Esophagus squamous epithelium (tissue), 4 donors: ENCODE data around the gene MON1B.

ENCODE experiments used
- POLR2A ChIP-seq, 4 donors: fragments of 450-650 bp; IDR thresholded peaks; one replicate each; pipeline ENCODE4 v1.6.1; 2017; ENCODE audit warnings: antibody characterized with exemption in 4 of 4, mild to moderate bottlenecking in 4 of 4, moderate library complexity in 3 of 4
- TF ChIP-seq, protein P1 (sequence below), 6 experiments: fragments of 450-650 bp in 4 of 6; fragments of 200-600 bp in 2 of 6; sonication (generic) in 2 of 6; IDR thresholded peaks; one replicate each; pipeline ENCODE4 v1.5.1; 2016 to 2019; ENCODE audit warnings: antibody characterized with exemption in 6 of 6, mild to moderate bottlenecking in 4 of 6, moderate library complexity in 4 of 6

DNA sequence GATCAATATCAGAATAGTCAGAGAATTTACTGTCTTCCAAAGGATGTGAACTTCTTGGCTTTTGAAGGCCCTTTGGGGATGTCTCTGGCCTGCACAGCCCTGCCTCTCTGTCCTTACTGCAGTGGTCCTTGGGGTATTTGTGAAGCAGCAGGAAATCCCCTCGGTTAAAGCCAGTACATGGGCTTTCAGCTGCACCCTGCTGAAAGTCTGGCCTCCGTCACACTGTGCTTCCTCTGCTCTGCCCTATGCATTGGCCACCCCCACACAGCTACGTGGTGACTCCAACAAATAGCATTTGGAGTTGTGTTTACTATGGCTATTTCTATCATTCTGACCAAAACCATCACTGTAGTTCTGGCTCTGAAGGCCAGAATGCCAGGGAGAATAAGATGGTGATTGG lies 29.4 kb downstream of the MON1B start:
- TF ChIP-seq, protein P1, sequence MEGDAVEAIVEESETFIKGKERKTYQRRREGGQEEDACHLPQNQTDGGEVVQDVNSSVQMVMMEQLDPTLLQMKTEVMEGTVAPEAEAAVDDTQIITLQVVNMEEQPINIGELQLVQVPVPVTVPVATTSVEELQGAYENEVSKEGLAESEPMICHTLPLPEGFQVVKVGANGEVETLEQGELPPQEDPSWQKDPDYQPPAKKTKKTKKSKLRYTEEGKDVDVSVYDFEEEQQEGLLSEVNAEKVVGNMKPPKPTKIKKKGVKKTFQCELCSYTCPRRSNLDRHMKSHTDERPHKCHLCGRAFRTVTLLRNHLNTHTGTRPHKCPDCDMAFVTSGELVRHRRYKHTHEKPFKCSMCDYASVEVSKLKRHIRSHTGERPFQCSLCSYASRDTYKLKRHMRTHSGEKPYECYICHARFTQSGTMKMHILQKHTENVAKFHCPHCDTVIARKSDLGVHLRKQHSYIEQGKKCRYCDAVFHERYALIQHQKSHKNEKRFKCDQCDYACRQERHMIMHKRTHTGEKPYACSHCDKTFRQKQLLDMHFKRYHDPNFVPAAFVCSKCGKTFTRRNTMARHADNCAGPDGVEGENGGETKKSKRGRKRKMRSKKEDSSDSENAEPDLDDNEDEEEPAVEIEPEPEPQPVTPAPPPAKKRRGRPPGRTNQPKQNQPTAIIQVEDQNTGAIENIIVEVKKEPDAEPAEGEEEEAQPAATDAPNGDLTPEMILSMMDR (IDR thresholded peaks at IDR 0.05), result no peak
- TF ChIP-seq POLR2A (IDR thresholded peaks at IDR 0.05), result no peak
